Panc1 (cell line): ENCODE results near the gene APOL2.

Experiments used
- CTCF ChIP-seq: fragments of 450-650 bp; IDR thresholded peaks from 2 replicates; pipeline ENCODE4 v1.5.1; 2017; ENCODE audit warnings: mild to moderate bottlenecking
- POLR2AphosphoS5 ChIP-seq: IDR thresholded peaks from 2 replicates; pipeline ENCODE4 v1.6.1; 2012; ENCODE audit warnings: mild to moderate bottlenecking, low read depth, low read length, moderate library complexity
- TCF7L2 ChIP-seq: IDR thresholded peaks from 2 replicates; pipeline ENCODE4 v1.6.1; 2011; ENCODE audit warnings: mild to moderate bottlenecking, low read depth, low read length, inconsistent platforms
- TF ChIP-seq, protein P1 (sequence below), 2 experiments: IDR thresholded peaks; 2 replicates each; pipeline ENCODE4 v1.6.1; 2011 to 2012; ENCODE audit warnings: low read depth in 2 of 2, control low read depth in 1 of 2, low read length in 1 of 2, mild to moderate bottlenecking in 1 of 2, moderate library complexity in 1 of 2; ENCODE audit not compliant: insufficient read depth in 1 of 2

GRCh38 chr22:36191106-36191836, 48.1 kb downstream of the APOL2 start:
- TF ChIP-seq, protein P1, sequence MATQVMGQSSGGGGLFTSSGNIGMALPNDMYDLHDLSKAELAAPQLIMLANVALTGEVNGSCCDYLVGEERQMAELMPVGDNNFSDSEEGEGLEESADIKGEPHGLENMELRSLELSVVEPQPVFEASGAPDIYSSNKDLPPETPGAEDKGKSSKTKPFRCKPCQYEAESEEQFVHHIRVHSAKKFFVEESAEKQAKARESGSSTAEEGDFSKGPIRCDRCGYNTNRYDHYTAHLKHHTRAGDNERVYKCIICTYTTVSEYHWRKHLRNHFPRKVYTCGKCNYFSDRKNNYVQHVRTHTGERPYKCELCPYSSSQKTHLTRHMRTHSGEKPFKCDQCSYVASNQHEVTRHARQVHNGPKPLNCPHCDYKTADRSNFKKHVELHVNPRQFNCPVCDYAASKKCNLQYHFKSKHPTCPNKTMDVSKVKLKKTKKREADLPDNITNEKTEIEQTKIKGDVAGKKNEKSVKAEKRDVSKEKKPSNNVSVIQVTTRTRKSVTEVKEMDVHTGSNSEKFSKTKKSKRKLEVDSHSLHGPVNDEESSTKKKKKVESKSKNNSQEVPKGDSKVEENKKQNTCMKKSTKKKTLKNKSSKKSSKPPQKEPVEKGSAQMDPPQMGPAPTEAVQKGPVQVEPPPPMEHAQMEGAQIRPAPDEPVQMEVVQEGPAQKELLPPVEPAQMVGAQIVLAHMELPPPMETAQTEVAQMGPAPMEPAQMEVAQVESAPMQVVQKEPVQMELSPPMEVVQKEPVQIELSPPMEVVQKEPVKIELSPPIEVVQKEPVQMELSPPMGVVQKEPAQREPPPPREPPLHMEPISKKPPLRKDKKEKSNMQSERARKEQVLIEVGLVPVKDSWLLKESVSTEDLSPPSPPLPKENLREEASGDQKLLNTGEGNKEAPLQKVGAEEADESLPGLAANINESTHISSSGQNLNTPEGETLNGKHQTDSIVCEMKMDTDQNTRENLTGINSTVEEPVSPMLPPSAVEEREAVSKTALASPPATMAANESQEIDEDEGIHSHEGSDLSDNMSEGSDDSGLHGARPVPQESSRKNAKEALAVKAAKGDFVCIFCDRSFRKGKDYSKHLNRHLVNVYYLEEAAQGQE (IDR thresholded peaks at IDR 0.05; ENCODE audit: insufficient read depth in 1 of 2, low read depth in 2 of 2, low read length in 1 of 2): no peak
- no peak for TF ChIP-seq POLR2AphosphoS5
- no peak for TF ChIP-seq CTCF
- no peak for TF ChIP-seq TCF7L2
